GM21360 (cell line): ENCODE data around the gene FADS2.

Experiments
- ATAC-seq: cut with Tn5 transposase; IDR thresholded peaks from one replicate; pipeline ENCODE4 v1.9.1; 2021; ENCODE audit warnings: mild to moderate bottlenecking, moderate library complexity; ENCODE audit not compliant: unreplicated experiment

FADS2 gene

DNA sequence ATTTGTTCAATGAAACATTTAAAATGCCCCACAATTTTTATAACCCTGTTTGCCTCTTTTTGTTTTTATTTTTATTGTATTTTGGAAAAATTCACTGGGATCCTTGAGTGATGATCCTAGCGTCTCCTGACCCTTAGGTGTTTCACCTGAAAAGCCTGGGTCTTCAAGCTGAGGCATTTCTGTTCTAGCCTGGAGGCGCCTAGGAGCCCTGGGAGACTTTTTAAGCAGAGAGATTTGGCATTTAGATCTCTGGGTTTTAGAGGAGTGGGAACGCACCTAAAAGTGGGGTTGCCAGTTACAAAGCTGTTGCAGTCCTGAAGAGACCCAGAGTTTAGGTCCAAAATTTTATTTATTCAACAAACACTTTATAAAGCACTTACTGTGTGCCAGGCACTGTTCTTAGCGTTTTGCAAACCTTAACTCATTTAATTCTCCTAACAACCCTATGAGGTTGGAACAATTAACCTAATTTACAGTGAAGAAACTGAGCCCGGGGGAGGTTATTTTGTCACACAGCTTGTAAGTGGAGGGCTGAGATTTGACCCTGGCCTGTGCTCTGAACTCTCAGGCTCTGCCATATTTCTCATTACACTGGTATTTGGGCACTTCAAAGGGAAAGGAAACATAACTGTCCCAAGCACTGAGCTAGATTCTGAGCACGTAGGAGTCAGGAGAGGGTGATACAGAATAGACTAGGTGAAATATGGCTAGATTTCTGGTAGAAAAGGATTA lies 10.5 kb upstream of the FADS2 start:
- ATAC-seq: no peak

DNA sequence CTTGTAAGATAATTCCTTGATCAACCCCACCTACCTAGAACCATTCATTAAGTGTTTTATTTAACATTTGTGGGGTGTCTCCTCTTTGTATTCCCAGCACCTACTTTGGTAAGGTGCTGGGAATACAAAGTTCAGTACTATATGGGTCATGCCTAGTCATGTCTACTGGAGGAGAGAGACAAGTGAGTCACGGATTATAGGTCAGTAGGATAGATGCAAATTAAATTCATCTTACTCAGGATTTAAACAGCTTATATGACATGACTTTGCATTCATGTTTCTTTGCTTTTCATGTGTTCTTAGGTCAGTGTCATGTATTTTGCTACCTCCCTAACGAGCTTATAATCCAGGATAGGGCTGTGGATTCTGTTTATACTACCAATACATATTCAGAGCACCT lies 7.9 kb upstream of the FADS2 start:
- no peak for ATAC-seq

GRCh38 chr11:61826930-61827570 lies 1.1 kb upstream of the FADS2 start:
- ATAC-seq: no peak

DNA sequence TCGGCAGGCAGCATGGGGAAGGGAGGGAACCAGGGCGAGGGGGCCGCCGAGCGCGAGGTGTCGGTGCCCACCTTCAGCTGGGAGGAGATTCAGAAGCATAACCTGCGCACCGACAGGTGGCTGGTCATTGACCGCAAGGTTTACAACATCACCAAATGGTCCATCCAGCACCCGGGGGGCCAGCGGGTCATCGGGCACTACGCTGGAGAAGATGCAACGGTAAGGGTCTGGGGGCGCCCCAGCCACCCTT lies 204 bp downstream of the FADS2 start:
- ATAC-seq: no peak

DNA sequence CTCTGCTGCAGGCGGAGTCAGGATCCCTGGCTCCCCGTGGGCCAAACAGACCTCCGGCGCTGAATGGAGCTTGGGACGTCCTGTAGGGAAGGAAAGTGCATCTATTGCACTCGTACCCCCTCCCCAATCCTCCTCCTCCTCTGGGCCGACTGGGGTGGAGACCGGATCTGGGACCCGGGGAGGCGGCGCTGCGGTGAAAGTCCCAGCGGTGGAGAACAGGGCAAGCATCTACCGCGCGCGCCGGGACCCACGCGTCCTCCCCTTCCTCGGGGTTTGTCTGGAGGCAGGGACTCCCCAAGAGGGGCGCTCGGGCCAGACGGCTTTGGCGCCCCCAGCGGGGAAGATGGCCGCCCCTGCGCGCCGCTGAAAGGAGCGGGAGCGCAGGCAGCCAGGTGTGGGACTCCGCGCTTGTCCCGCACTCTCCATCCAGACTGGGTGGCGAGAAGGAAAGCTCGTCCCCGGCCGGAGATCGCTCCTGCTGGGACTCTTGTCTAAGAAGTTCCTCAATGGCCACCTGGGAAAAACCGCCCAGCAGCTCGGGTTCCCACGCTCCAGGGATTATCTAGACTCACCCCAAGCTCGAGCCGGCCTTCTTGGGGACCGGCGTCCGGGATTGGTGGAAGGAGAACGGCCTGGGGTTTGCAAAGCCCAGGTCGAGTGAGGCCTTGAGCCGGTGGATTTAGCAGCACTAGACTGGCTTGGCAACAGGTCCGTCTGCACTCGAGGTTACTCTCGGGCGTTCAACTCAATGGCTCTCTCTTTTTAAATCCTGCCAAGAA lies 718 bp downstream of the FADS2 start:
- ATAC-seq: no peak

GRCh38 chr11:61829806-61830205 lies 1.7 kb downstream of the FADS2 start:
- ATAC-seq: no peak

- ATAC-seq: no peak
Measured at GRCh38 chr11:61830237-61831105, 2.4 kb downstream of the FADS2 start.

- no peak for ATAC-seq
Measured at GRCh38 chr11:61832207-61832606, 4.1 kb downstream of the FADS2 start.

GRCh38 chr11:61832754-61833153 lies 4.7 kb downstream of the FADS2 start:
- ATAC-seq: no peak

- no peak for ATAC-seq
Measured at GRCh38 chr11:61833471-61833870, 5.4 kb downstream of the FADS2 start.

GRCh38 chr11:61833926-61834277 lies 5.8 kb downstream of the FADS2 start:
- ATAC-seq: no peak

DNA sequence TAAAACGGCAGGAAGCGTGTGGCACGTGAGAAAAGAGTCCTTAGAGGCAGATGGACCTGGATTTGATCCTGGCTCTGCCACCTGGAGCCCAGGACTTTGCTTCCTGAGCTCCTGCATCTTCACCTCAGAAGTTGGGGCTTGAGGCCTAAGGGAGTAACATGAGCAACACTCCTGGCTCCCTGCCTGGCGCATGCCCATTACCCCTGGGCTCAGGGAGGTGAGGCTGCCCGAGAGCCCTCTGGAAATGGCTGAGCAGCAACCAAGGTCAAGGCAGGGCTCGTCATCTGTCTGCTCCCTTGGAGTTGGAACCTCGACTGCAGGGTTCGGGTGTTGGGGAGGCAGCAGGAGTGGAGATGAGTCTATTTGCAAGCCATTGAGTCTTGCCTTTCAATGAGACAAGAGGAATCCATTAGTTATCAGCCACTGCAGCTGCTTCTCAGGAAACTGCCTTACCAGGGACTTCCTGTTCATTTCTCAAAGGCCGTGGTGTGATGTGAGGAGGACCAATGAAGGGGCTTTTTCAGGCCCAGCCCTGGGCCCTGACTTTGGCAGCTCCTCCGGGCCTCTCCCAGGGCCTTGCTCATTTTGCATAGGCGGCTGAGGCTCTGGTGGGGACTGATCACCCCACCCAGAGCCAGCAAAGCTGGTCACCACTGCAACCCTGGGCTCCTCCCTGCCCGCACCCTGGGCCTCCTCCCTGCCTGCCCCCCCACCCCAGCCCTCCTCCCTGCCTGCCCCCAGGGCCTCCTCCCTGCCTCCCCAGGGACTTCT lies 6.4 kb downstream of the FADS2 start:
- ATAC-seq: peak; percentile 80

GRCh38 chr11:61836193-61836592 lies 8.1 kb downstream of the FADS2 start:
- no peak for ATAC-seq

GRCh38 chr11:61837411-61838005 lies 9.4 kb downstream of the FADS2 start:
- ATAC-seq: no peak

GRCh38 chr11:61838501-61838900 lies 10.4 kb downstream of the FADS2 start:
- no peak for ATAC-seq

DNA sequence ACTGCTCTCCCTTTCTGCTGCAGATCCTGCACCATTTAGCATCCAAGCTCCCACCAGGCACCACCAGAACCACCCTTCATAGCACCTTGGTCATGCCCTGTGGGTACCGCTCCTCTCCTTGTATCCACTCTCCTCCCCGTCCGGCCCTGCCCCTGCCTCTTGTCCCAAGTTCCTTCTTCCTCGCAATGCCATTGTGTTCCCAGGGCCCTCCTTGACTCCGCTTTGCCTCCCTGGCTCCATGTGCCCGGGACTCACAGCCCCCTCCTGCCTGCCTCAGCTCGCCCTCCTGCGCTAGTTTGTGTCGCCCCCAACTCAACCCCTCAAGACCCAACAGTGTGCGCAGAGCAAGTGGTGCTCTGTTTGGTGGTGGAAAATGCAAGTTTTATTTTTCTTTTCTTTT lies 10.8 kb downstream of the FADS2 start:
- no peak for ATAC-seq

DNA sequence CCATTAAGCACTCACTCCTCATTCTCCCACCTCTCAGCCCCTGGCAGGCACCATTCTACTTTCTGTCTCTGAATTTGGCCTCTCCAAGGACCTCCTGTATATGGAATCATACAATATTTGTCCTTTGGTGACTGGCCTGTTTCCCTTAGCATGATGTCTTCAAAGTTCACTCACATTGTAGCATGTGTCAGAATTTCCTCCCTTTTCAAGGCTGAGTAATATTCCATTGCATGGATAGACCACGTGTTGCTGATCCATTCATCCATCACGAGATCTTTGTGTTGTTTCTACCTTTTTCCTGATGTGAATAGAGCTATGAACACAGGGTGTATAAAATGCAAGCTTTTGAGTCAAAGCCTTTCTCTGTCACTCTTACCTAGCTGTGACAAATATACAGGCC lies 11.6 kb downstream of the FADS2 start:
- no peak for ATAC-seq

DNA sequence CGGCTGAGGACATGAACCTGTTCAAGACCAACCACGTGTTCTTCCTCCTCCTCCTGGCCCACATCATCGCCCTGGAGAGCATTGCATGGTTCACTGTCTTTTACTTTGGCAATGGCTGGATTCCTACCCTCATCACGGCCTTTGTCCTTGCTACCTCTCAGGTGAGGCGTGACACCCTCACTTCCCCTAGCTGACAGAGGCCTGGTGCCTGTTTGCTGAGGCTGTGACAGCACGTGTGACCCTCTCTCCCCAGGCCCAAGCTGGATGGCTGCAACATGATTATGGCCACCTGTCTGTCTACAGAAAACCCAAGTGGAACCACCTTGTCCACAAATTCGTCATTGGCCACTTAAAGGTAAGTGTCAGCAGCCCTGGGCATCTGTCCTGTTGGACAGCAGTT lies 12.3 kb downstream of the FADS2 start:
- ATAC-seq: no peak

DNA sequence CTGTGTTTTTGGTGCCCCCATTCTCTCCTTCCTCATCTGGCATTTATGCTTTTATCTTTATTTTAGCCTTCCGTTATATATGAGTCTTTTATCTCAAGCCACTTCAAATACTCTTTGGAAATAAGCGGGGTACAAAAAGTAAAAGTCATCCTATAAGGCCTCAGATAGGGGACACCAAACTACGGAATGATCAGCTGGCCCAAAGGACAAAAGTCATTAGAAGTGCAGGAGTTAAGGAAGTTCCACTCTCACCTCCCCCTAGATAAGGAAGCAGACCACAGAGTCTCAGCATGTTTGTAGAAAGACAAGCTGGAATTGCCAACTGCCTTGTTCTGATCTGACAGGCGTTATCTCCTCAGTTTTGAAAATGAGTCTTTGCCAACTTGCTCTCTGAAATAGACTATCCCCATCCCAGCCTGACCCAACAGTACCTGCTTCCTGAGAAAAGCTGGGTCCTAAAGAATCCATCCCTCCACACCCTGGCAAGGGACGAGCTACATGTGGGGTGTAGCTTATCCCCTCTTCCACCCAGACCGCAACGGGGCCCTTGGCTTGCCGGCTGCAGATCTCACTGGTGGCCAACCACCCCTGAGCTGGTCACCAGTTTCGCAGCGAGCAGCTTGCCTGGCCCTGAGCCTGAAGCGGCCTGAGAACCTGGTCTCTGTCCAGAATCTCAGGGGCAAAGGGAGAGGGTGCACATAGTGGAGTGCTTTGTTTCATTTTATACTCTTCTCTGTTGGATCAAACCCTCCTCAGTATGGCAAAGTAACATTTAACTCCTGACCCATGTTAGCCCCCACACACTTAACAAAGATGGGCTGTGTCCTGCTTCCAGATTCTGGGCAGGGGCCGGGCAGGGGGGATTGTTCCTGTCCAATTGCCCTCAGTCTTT lies 13.8 kb downstream of the FADS2 start:
- ATAC-seq: no peak

DNA sequence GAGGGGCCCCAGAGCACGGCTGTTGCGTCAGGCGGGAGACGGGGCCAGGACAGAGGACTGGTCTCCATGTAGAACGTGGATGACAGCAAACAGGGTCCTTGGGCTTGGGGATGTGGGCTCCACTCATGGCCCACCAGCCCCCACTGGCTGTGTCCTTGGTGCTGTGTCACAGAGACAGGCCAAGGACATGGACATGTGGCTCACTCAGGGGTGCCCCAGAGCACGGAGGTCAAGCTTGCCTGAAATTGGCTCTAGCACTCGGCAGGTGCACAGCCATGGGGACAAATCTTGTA lies 14.4 kb downstream of the FADS2 start:
- no peak for ATAC-seq
